Keratinocyte (primary cell): ENCODE measurements around the gene ADPRH. TPM values are rescaled to one million over a fixed set of nuclear protein-coding genes. Genes with fewer than 3 reads are reported as not detected.

Source experiments
- DNase-seq: peaks from one replicate; pipeline ENCODE4 v3.0.0-alpha.2; 2011; ENCODE audit warnings: low read depth, missing footprints, low spot score
- FAIRE-seq: peaks from 2 replicates; lab custom pipeline; 2011; peaks lifted over from hg19 to GRCh38; lab: Jason Lieb, UNC
- H2AFZ ChIP-seq: 2 replicates; pipeline ENCODE4 v1.6.0; 2012; ENCODE audit warnings: low read length, control low read depth, inconsistent platforms; ENCODE audit not compliant: control insufficient read depth
- H3K27ac ChIP-seq: 2 replicates; pipeline ENCODE4 v1.5.1; 2011; ENCODE audit warnings: low read length; ENCODE audit not compliant: control insufficient read depth, insufficient read depth
- H3K27me3 ChIP-seq: 3 replicates; pipeline ENCODE4 v1.6.0; 2011; ENCODE audit warnings: low read length; ENCODE audit not compliant: control insufficient read depth, insufficient read depth; ENCODE audit errors: extremely low read depth
- H3K36me3 ChIP-seq, 2 experiments: 2 replicates in 1 of 2; 3 replicates in 1 of 2; pipeline ENCODE4 v1.5.1; 2011; ENCODE audit warnings: low read length in 2 of 2, mild to moderate bottlenecking in 1 of 2; ENCODE audit not compliant: control insufficient read depth in 2 of 2, insufficient read depth in 2 of 2; ENCODE audit errors: extremely low read depth in 1 of 2
- H3K4me1 ChIP-seq: 3 replicates; pipeline ENCODE4 v1.5.1; 2011; ENCODE audit warnings: low read length; ENCODE audit not compliant: control insufficient read depth, insufficient read depth; ENCODE audit errors: extremely low read depth
- H3K4me2 ChIP-seq: 3 replicates; pipeline ENCODE4 v1.6.0; 2011; ENCODE audit warnings: low read depth, low read length; ENCODE audit not compliant: control insufficient read depth, insufficient read depth; ENCODE audit errors: extremely low read depth
- H3K4me3 ChIP-seq, 3 experiments: fragments of 200-600 bp in 1 of 3; sonication (generic) in 1 of 3; 2 replicates in 2 of 3; 3 replicates in 1 of 3; pipeline ENCODE4 v1.5.1; 2011 to 2016; ENCODE audit warnings: low read length in 3 of 3, mild to moderate bottlenecking in 3 of 3, control low read depth in 2 of 3, inconsistent platforms in 1 of 3, low read depth in 1 of 3, mixed read lengths in 1 of 3, mixed run types in 1 of 3, moderate library complexity in 1 of 3; ENCODE audit not compliant: control insufficient read depth in 2 of 3, insufficient read depth in 2 of 3; ENCODE audit errors: extremely low read depth in 1 of 3
- H3K79me2 ChIP-seq: 2 replicates; pipeline ENCODE4 v1.6.0; 2012; ENCODE audit warnings: low read length; ENCODE audit not compliant: control insufficient read depth, insufficient read depth
- H3K9ac ChIP-seq: 3 replicates; pipeline ENCODE4 v1.6.0; 2011; ENCODE audit warnings: low read length; ENCODE audit not compliant: control insufficient read depth, insufficient read depth; ENCODE audit errors: extremely low read depth
- H3K9me1 ChIP-seq: 3 replicates; pipeline ENCODE4 v1.6.0; 2011; ENCODE audit warnings: low read length; ENCODE audit not compliant: control insufficient read depth, insufficient read depth; ENCODE audit errors: extremely low read depth
- H3K9me3 ChIP-seq: 2 replicates; pipeline ENCODE4 v1.5.1; 2012; ENCODE audit warnings: low read depth, low read length; ENCODE audit not compliant: control insufficient read depth
- H4K20me1 ChIP-seq: 3 replicates; pipeline ENCODE4 v1.6.0; 2011; ENCODE audit warnings: low read length; ENCODE audit not compliant: control insufficient read depth, insufficient read depth; ENCODE audit errors: extremely low read depth
- EZH2 ChIP-seq: IDR thresholded peaks from one replicate; pipeline ENCODE4 v1.6.1; 2012; ENCODE audit warnings: inconsistent platforms, mild to moderate bottlenecking, low read length, moderate library complexity
- dilution Hi-C: fragments of 300-500 bp; cut with MboI; formaldehyde crosslinking; loops from one replicate; pipeline ENCODE4 v1.7.0; 2020; ENCODE audit warnings: low sequenced_read_pairs; ENCODE audit not compliant: extremely low pct_ligation_motif_present
- polyA plus RNA-seq, 5 experiments: library from polyadenylated mRNA; depleted of rRNA in 3 of 5; stranded (reverse) in 3 of 5; stranded (forward) in 1 of 5; unstranded in 1 of 5; fragments of >200 nt; gene quantifications; 1 replicate in 1 of 5; 2 replicates in 3 of 5; 3 replicates in 1 of 5; pipeline versions ENCODE4 v1.2.1 to v1.2.3, GENCODE V29; 2011 to 2012; ENCODE audit warnings: missing spikeins in 2 of 5, low read depth in 1 of 5, low replicate concordance in 1 of 5
- TF ChIP-seq, protein P1 (sequence below), 3 experiments: IDR thresholded peaks in 1 of 3; conservative IDR thresholded peaks in 1 of 3; optimal IDR thresholded peaks in 1 of 3; 2 replicates in 2 of 3; 3 replicates in 1 of 3; pipeline versions ENCODE3 to v1.5.1; 2011; ENCODE audit warnings: low read length in 3 of 3, mild to moderate bottlenecking in 3 of 3, moderate library complexity in 2 of 3, control low read depth in 1 of 3, inconsistent platforms in 1 of 3; ENCODE audit not compliant: insufficient read depth in 2 of 3; ENCODE audit errors: extremely low read depth in 1 of 3

Gene ADPRH
- polyA plus RNA-seq, 1 donor (not counting 4 experiments of a cell fraction or from before 2014, with no cell fraction given), result 0.39 TPM

DNA sequence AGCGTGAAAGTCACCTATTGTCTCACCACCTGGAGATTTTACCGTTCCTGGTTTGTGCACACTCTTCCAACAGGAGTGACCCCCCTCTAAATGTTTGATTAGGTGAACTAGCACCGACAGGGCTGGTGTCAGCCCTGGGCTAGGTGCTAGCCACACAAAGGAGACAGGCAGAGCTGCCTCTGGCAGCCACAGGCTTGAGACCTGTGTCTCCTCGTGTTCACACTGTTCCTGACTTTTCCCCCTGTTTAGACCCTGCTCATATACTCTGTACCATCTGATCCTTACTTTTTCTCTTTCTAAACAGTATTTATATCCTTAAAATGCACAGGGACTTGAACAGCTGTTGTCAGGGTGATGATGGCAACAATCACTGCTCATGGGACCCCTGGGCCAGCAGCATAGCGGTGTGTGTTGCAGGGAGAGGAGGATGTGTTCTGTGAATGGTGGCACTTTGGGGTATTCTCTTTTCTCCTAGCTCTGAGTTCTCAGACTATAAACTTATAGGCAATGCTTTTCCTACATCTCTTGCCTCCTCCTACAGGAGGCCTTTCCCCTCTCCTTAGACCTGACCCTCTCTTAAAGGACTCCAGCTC lies 25.4 kb upstream of the ADPRH start:
- no peaks in the 10 kb centered on the region for H3K27me3 ChIP-seq
- no peak overlapping the region for H3K4me2 ChIP-seq
- TF ChIP-seq, protein P1, sequence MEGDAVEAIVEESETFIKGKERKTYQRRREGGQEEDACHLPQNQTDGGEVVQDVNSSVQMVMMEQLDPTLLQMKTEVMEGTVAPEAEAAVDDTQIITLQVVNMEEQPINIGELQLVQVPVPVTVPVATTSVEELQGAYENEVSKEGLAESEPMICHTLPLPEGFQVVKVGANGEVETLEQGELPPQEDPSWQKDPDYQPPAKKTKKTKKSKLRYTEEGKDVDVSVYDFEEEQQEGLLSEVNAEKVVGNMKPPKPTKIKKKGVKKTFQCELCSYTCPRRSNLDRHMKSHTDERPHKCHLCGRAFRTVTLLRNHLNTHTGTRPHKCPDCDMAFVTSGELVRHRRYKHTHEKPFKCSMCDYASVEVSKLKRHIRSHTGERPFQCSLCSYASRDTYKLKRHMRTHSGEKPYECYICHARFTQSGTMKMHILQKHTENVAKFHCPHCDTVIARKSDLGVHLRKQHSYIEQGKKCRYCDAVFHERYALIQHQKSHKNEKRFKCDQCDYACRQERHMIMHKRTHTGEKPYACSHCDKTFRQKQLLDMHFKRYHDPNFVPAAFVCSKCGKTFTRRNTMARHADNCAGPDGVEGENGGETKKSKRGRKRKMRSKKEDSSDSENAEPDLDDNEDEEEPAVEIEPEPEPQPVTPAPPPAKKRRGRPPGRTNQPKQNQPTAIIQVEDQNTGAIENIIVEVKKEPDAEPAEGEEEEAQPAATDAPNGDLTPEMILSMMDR (optimal IDR thresholded peaks at IDR 0.05 in 1 of 3, IDR thresholded peaks at IDR 0.05 in 1 of 3, conservative IDR thresholded peaks at IDR 0.05 in 1 of 3; ENCODE audit: extremely low read depth in 1 of 3, insufficient read depth in 2 of 3, low read length in 3 of 3), result no peak
- no peak for TF ChIP-seq EZH2
- H3K9me1 ChIP-seq, result no peaks in the 10 kb centered on the region
- H2AFZ ChIP-seq, result no peak overlapping the region
- H3K27ac ChIP-seq, result no peak overlapping the region
- DNase-seq (no peak), FAIRE-seq (no peak)
- H3K4me1 ChIP-seq, result no peaks in the 10 kb centered on the region
- H3K4me3 ChIP-seq, result no peak overlapping the region
- no peaks in the 10 kb centered on the region for H3K79me2 ChIP-seq
- H3K9ac ChIP-seq, result no peak overlapping the region
- dilution Hi-C loops, result no loop called here
- H3K36me3 ChIP-seq, result no peaks in the 10 kb centered on the region
- no peaks in the 10 kb centered on the region for H3K9me3 ChIP-seq
- no peaks in the 10 kb centered on the region for H4K20me1 ChIP-seq

DNA sequence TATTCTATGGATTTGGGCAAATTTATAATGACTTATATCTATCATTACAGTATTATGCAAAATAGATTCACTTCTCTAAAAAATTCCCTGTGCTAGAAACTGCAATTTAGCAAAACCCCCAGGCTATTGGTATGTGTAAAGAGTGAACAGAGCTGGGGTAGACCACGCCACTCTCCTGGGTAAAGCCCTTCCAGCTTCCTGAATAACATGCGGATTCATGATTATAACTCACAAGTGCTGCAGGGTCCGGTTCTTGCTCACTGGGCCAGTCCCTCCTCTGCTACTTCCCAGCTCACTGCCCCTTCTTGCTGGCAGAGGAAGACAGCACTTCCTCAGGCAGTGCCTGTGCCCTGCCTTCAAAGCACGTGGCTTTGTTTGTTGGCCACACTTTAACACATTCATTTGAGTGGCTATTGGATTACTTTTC lies 24.0 kb upstream of the ADPRH start:
- Histone ChIP-seq H3K4me1 (no peaks in the 10 kb centered on the region), H3K4me3 (no peak overlapping the region), H3K36me3 (no peaks in the 10 kb centered on the region), H3K4me2 (no peak overlapping the region), H4K20me1 (no peaks in the 10 kb centered on the region), H3K9me3 (no peaks in the 10 kb centered on the region), H2AFZ (no peak overlapping the region), H3K27me3 (no peaks in the 10 kb centered on the region), H3K79me2 (no peaks in the 10 kb centered on the region), H3K9me1 (no peaks in the 10 kb centered on the region), H3K27ac (no peak overlapping the region), H3K9ac (no peak overlapping the region)
- no peak for TF ChIP-seq EZH2
- TF ChIP-seq, protein P1 (optimal IDR thresholded peaks at IDR 0.05 in 1 of 3, IDR thresholded peaks at IDR 0.05 in 1 of 3, conservative IDR thresholded peaks at IDR 0.05 in 1 of 3; ENCODE audit: extremely low read depth in 1 of 3, insufficient read depth in 2 of 3, low read length in 3 of 3), result no peak
- no peak for DNase-seq
- no peak for FAIRE-seq
- dilution Hi-C loops, result no loop called here
